Activated naive CD8-positive, alpha-beta T cell treated with anti-CD3 and anti-CD28 coated beads, Interleukin-2, amount 50 U/mL, for 24 hours (primary cell): ENCODE data around the gene ELMO1.

Source experiments
- ATAC-seq: fragments of 150-1000 bp; cut with Tn5 transposase; one replicate; pipeline ENCODE4 v1.10.0; 2021
- DNase-seq: peaks from one replicate; pipeline ENCODE4 v3.0.0; 2021
- H3K27ac Mint-ChIP-seq: one replicate; pipeline ENCODE4 v1.8.0; 2021; ENCODE audit warnings: mild to moderate bottlenecking, mixed read lengths
- H3K27me3 Mint-ChIP-seq: one replicate; pipeline ENCODE4 v1.8.0; 2021; ENCODE audit warnings: mixed read lengths
- H3K36me3 Mint-ChIP-seq: one replicate; pipeline ENCODE4 v1.8.0; 2021; ENCODE audit warnings: low read depth, mixed read lengths
- H3K4me1 Mint-ChIP-seq: one replicate; pipeline ENCODE4 v1.8.0; 2021; ENCODE audit warnings: mixed read lengths
- H3K4me3 Mint-ChIP-seq: one replicate; pipeline ENCODE4 v1.8.0; 2021; ENCODE audit warnings: mild to moderate bottlenecking, moderate library complexity, mixed read lengths
- H3K9me3 Mint-ChIP-seq: one replicate; pipeline ENCODE4 v1.8.0; 2021; ENCODE audit warnings: mixed read lengths

Gene ELMO1

GRCh38 chr7:37366445-37366844 lies 82.2 kb downstream of the ELMO1 start:
- peaks cover 5% of the 10 kb centered on the region for H3K9me3 Mint-ChIP-seq
- H3K4me3 Mint-ChIP-seq, result no peak overlapping the region
- peaks cover 23% of the 10 kb centered on the region for H3K36me3 Mint-ChIP-seq
- H3K27me3 Mint-ChIP-seq, result no peaks in the 10 kb centered on the region
- DNase-seq (no peak), ATAC-seq (peak; percentile 47)
- H3K4me1 Mint-ChIP-seq, result peaks cover 86% of the 10 kb centered on the region
- peak overlapping the region; percentile 63 for H3K27ac Mint-ChIP-seq

GRCh38 chr7:37365405-37365804 lies 83.3 kb downstream of the ELMO1 start:
- peaks cover 5% of the 10 kb centered on the region for H3K9me3 Mint-ChIP-seq
- H3K4me3 Mint-ChIP-seq, result peak overlapping the region; percentile 73
- ATAC-seq (peak; percentile 60), DNase-seq (no peak)
- H3K36me3 Mint-ChIP-seq, result peaks cover 20% of the 10 kb centered on the region
- H3K27me3 Mint-ChIP-seq, result no peaks in the 10 kb centered on the region
- peak overlapping the region; percentile 97 for H3K27ac Mint-ChIP-seq
- H3K4me1 Mint-ChIP-seq, result peaks cover 82% of the 10 kb centered on the region

GRCh38 chr7:37364856-37365255 lies 83.8 kb downstream of the ELMO1 start:
- H3K36me3 Mint-ChIP-seq, result peaks cover 15% of the 10 kb centered on the region
- peaks cover 82% of the 10 kb centered on the region for H3K4me1 Mint-ChIP-seq
- ATAC-seq (peak; percentile 16), DNase-seq (no peak)
- H3K27ac Mint-ChIP-seq, result peak overlapping the region; percentile 97
- peaks cover 5% of the 10 kb centered on the region for H3K9me3 Mint-ChIP-seq
- H3K27me3 Mint-ChIP-seq, result no peaks in the 10 kb centered on the region
- H3K4me3 Mint-ChIP-seq, result peak overlapping the region; percentile 73

GRCh38 chr7:37363536-37364491 lies 84.8 kb downstream of the ELMO1 start:
- Mint-ChIP-seq H3K36me3 (peaks cover 13% of the 10 kb centered on the region), H3K4me3 (peak overlapping the region; percentile 73), H3K9me3 (peaks cover 5% of the 10 kb centered on the region), H3K27me3 (no peaks in the 10 kb centered on the region), H3K4me1 (peaks cover 89% of the 10 kb centered on the region), H3K27ac (peak overlapping the region; percentile 97)
- peak; percentile 18 for ATAC-seq
- no peak for DNase-seq

GRCh38 chr7:37362802-37363201 lies 85.9 kb downstream of the ELMO1 start:
- ATAC-seq, result no peak
- H3K4me3 Mint-ChIP-seq, result peak overlapping the region; percentile 73

GRCh38 chr7:37360484-37360883 lies 88.2 kb downstream of the ELMO1 start:
- peaks cover 8% of the 10 kb centered on the region for H3K36me3 Mint-ChIP-seq
- peaks cover 86% of the 10 kb centered on the region for H3K4me1 Mint-ChIP-seq
- H3K27ac Mint-ChIP-seq, result peak overlapping the region; percentile 85
- peak overlapping the region; percentile 23 for H3K4me3 Mint-ChIP-seq
- DNase-seq (no peak), ATAC-seq (no peak)
- no peaks in the 10 kb centered on the region for H3K9me3 Mint-ChIP-seq
- no peaks in the 10 kb centered on the region for H3K27me3 Mint-ChIP-seq

More at GRCh38 chr7:37362802-37363201, 85.9 kb downstream of the ELMO1 start:
- no peak for DNase-seq
- Mint-ChIP-seq H3K27me3 (no peaks in the 10 kb centered on the region), H3K27ac (peak overlapping the region; percentile 97), H3K4me1 (peaks cover 89% of the 10 kb centered on the region), H3K9me3 (peaks cover 5% of the 10 kb centered on the region), H3K36me3 (peaks cover 13% of the 10 kb centered on the region)

GRCh38 chr7:37359662-37360444 lies 88.8 kb downstream of the ELMO1 start:
- peaks cover 86% of the 10 kb centered on the region for H3K4me1 Mint-ChIP-seq
- no peaks in the 10 kb centered on the region for H3K9me3 Mint-ChIP-seq
- ATAC-seq (peak; percentile 14), DNase-seq (no peak)
- H3K36me3 Mint-ChIP-seq, result peaks cover 8% of the 10 kb centered on the region
- H3K27ac Mint-ChIP-seq, result peak overlapping the region; percentile 85
- peak overlapping the region; percentile 23 for H3K4me3 Mint-ChIP-seq
- no peaks in the 10 kb centered on the region for H3K27me3 Mint-ChIP-seq

- Mint-ChIP-seq H3K4me3 (no peak overlapping the region), H3K27ac (no peak overlapping the region), H3K27me3 (no peaks in the 10 kb centered on the region), H3K36me3 (peaks cover 8% of the 10 kb centered on the region), H3K4me1 (peaks cover 86% of the 10 kb centered on the region), H3K9me3 (no peaks in the 10 kb centered on the region)
- no peak for DNase-seq
- ATAC-seq, result no peak
Observed at GRCh38 chr7:37359180-37359579, 89.5 kb downstream of the ELMO1 start.

GRCh38 chr7:37357637-37357996 lies 91.0 kb downstream of the ELMO1 start:
- Mint-ChIP-seq H3K36me3 (peaks cover 2% of the 10 kb centered on the region), H3K27ac (peak overlapping the region; percentile 15), H3K9me3 (no peaks in the 10 kb centered on the region), H3K4me3 (no peak overlapping the region), H3K4me1 (peaks cover 85% of the 10 kb centered on the region), H3K27me3 (no peaks in the 10 kb centered on the region)
- no peak for ATAC-seq
- no peak for DNase-seq

GRCh38 chr7:37356911-37357636 lies 91.6 kb downstream of the ELMO1 start:
- DNase-seq (no peak), ATAC-seq (no peak)
- Mint-ChIP-seq H3K27me3 (no peaks in the 10 kb centered on the region), H3K4me1 (peaks cover 85% of the 10 kb centered on the region), H3K27ac (peak overlapping the region; percentile 15), H3K9me3 (no peaks in the 10 kb centered on the region), H3K4me3 (no peak overlapping the region), H3K36me3 (peaks cover 2% of the 10 kb centered on the region)

- Mint-ChIP-seq H3K27me3 (no peaks in the 10 kb centered on the region), H3K4me3 (peak overlapping the region; percentile 88), H3K27ac (peak overlapping the region; percentile 98), H3K9me3 (no peaks in the 10 kb centered on the region), H3K36me3 (peaks cover 2% of the 10 kb centered on the region), H3K4me1 (peaks cover 91% of the 10 kb centered on the region)
- ATAC-seq, result peak; percentile 88
- peak; percentile 55 for DNase-seq
Observed at GRCh38 chr7:37354656-37355131, 94.0 kb downstream of the ELMO1 start.

GRCh38 chr7:37353949-37354655 lies 94.6 kb downstream of the ELMO1 start:
- DNase-seq (no peak), ATAC-seq (peak; percentile 53)
- peak overlapping the region; percentile 88 for H3K4me3 Mint-ChIP-seq
- peak overlapping the region; percentile 98 for H3K27ac Mint-ChIP-seq
- H3K4me1 Mint-ChIP-seq, result peaks cover 86% of the 10 kb centered on the region
- H3K9me3 Mint-ChIP-seq, result no peaks in the 10 kb centered on the region
- H3K27me3 Mint-ChIP-seq, result no peaks in the 10 kb centered on the region
- peaks cover 2% of the 10 kb centered on the region for H3K36me3 Mint-ChIP-seq

- Mint-ChIP-seq H3K27me3 (no peaks in the 10 kb centered on the region), H3K27ac (peak overlapping the region; percentile 98), H3K4me1 (peaks cover 86% of the 10 kb centered on the region), H3K36me3 (peaks cover 2% of the 10 kb centered on the region), H3K9me3 (no peaks in the 10 kb centered on the region), H3K4me3 (peak overlapping the region; percentile 88)
- peak; percentile 62 for DNase-seq
- ATAC-seq, result peak; percentile 55
Observed at GRCh38 chr7:37352974-37353948, 95.4 kb downstream of the ELMO1 start.
